Lung (tissue), 12 donors: ENCODE measurements around the gene SFTPA2. TPM values are rescaled to one million over a fixed set of nuclear protein-coding genes. Genes with fewer than 3 reads are reported as not detected.
A peak's percentile ranks its signal among the peaks of the same experiment; 100 is the strongest.
"Not testable (repeated sequence)": the region's sequence is repeated elsewhere in the genome, so short reads cannot be mapped to it uniquely, and the experiment has no call there.

Source experiments
- ATAC-seq: fragments of 200-7000 bp; cut with Tn5 transposase; one replicate; pipeline ENCODE4 v1.9.1; 2020; ENCODE audit warnings: moderate number of reproducible peaks; ENCODE audit not compliant: insufficient read depth, low FRiP score
- DNase-seq, 3 donors: peaks; one replicate each; pipeline ENCODE4 v3.0.0-alpha.2; 2013 to 2017
- H3K27ac ChIP-seq, 2 donors: one replicate each; pipeline ENCODE4 v1.5.1; 2013; ENCODE audit warnings: mild to moderate bottlenecking in 2 of 2, moderate library complexity in 2 of 2, control low read depth in 1 of 2, inconsistent platforms in 1 of 2, low read depth in 1 of 2, low read length in 1 of 2
- H3K27me3 ChIP-seq, 3 donors: one replicate each; pipeline ENCODE4 v1.5.1; 2013; ENCODE audit warnings: low read length in 2 of 3; ENCODE audit not compliant: control insufficient read depth in 3 of 3, insufficient read depth in 3 of 3
- H3K36me3 ChIP-seq, 4 donors: one replicate each; pipeline ENCODE4 v1.5.1; 2013; ENCODE audit warnings: low read length in 4 of 4, mild to moderate bottlenecking in 1 of 4, moderate library complexity in 1 of 4; ENCODE audit not compliant: control insufficient read depth in 4 of 4, insufficient read depth in 4 of 4
- H3K4me1 ChIP-seq, 5 donors: one replicate each; pipeline ENCODE4 v1.5.1; 2013; ENCODE audit warnings: low read length in 5 of 5, mild to moderate bottlenecking in 2 of 5, moderate library complexity in 1 of 5; ENCODE audit not compliant: control insufficient read depth in 5 of 5, insufficient read depth in 5 of 5
- H3K4me3 ChIP-seq: one replicate; pipeline ENCODE4 v1.5.1; 2013; ENCODE audit warnings: mild to moderate bottlenecking, control low read depth, moderate library complexity
- H3K9ac ChIP-seq, 2 donors: one replicate each; pipeline ENCODE4 v1.5.1; 2013; ENCODE audit warnings: low read length in 2 of 2, control low read depth in 1 of 2; ENCODE audit not compliant: insufficient read depth in 1 of 2
- H3K9me3 ChIP-seq, 4 donors: one replicate each; pipeline ENCODE4 v1.5.1; 2013; ENCODE audit warnings: low read length in 3 of 4, mild to moderate bottlenecking in 1 of 4, moderate library complexity in 1 of 4; ENCODE audit not compliant: control insufficient read depth in 4 of 4, insufficient read depth in 3 of 4
- WGBS, 2 donors: extraction: QIAGEN DNeasy Blood & Tissue Kit; methylation state at CpG; one replicate each; pipeline ENCODE4 v1.1.7; 2013; 5-methylcytosine and 5-hydroxymethylcytosine counted together
- polyA plus RNA-seq, 2 donors: library from polyadenylated mRNA; stranded (reverse); fragments of 200-250 nt; gene quantifications; one replicate each; pipeline ENCODE4 v1.2.1, GENCODE V29; 2013
- total RNA-seq, 2 donors: library from RNA; depleted of rRNA in 1 of 2; stranded (reverse); fragments of >200 nt in 1 of 2; gene quantifications; one replicate each; pipeline ENCODE4 v1.2.1, GENCODE V29; 2014 to 2021
- TF ChIP-seq, protein P1 (sequence below): IDR thresholded peaks from 2 replicates; pipeline ENCODE4 v1.5.1; 2012; ENCODE audit warnings: mild to moderate bottlenecking; ENCODE audit errors: control extremely low read depth, extremely low read depth
- donor health status: control.
- donor health status: control.
- donor health status: Bipolar disorder and iron deficiency.
- donor health status: healthy.
- donor health status: DM: yes; HTN: yes; CAD: no.

Gene SFTPA2
- total and polyA plus RNA-seq, 4 donors: 921 to 22,611 (median 6,062) TPM

- no peaks in the 10 kb centered on the region for H3K36me3 ChIP-seq
- H3K4me1 ChIP-seq: no peaks in the 10 kb centered on the region
- DNase-seq: no peak
- peaks cover 0 to 2% (median 0%) of the 10 kb centered on the region in 3 donors for H3K27me3 ChIP-seq
- no peak for ATAC-seq
- no peak overlapping the region for H3K9ac ChIP-seq
- TF ChIP-seq, protein P1, sequence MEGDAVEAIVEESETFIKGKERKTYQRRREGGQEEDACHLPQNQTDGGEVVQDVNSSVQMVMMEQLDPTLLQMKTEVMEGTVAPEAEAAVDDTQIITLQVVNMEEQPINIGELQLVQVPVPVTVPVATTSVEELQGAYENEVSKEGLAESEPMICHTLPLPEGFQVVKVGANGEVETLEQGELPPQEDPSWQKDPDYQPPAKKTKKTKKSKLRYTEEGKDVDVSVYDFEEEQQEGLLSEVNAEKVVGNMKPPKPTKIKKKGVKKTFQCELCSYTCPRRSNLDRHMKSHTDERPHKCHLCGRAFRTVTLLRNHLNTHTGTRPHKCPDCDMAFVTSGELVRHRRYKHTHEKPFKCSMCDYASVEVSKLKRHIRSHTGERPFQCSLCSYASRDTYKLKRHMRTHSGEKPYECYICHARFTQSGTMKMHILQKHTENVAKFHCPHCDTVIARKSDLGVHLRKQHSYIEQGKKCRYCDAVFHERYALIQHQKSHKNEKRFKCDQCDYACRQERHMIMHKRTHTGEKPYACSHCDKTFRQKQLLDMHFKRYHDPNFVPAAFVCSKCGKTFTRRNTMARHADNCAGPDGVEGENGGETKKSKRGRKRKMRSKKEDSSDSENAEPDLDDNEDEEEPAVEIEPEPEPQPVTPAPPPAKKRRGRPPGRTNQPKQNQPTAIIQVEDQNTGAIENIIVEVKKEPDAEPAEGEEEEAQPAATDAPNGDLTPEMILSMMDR: no peak
- 71 to 85% methylated on average over 11 of the region's 11 CpGs for whole genome bisulfite sequencing, 2 donors
- H3K4me3 ChIP-seq: no peak overlapping the region
- peak overlapping the region in 1 of 2 donors; percentile 52 for H3K27ac ChIP-seq
- H3K9me3 ChIP-seq: no peaks in the 10 kb centered on the region
Measured at GRCh38 chr10:79555354-79556309, 4.6 kb downstream of the SFTPA2 start.

DNA sequence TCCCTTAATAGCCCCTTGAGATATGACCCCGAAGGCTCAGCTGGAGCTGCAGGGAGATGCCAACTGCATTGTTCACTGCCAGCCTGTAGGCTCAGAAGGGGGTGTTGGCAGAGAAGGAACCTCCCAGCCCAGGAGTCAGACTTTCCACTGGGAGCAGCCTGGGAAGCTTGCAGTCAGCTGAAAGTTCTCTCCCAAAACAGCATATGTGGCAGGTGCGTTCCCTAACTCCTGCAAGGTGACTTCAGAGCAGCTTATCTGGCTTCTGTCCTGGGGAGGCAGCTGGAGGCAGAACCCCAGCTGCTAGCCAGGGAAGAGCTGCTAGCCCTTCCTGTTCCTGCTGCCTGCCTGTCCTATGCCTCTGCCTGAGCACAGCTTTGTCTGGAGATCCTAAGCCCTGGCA, 8.1 kb downstream of the SFTPA2 start:
- ATAC-seq: no peak
- H3K27ac ChIP-seq: no peak overlapping the region
- no peaks in the 10 kb centered on the region for H3K4me1 ChIP-seq

GRCh38 chr10:79547973-79548372, 12.2 kb downstream of the SFTPA2 start:
- TF ChIP-seq, protein P1: no peak
- no peaks in the 10 kb centered on the region for H3K36me3 ChIP-seq
- no peak for ATAC-seq
- H3K4me3 ChIP-seq: no peak overlapping the region
- no peaks in the 10 kb centered on the region for H3K9me3 ChIP-seq
- peaks cover 0 to 3% (median 0%) of the 10 kb centered on the region in 5 donors for H3K4me1 ChIP-seq
- H3K9ac ChIP-seq: no peak overlapping the region
- H3K27me3 ChIP-seq: peaks cover 0 to 2% (median 0%) of the 10 kb centered on the region in 3 donors
- no peak for DNase-seq
- 37 to 57% methylated on average over 3 of the region's 3 CpGs for WGBS, 2 donors
- H3K27ac ChIP-seq: no peak overlapping the region

More for the DNA sequence above, 8.1 kb downstream of the SFTPA2 start:
- no peak overlapping the region for H3K9ac ChIP-seq
- no peaks in the 10 kb centered on the region for H3K9me3 ChIP-seq
- WGBS, 2 donors: 79 to 91% methylated on average over 2 of the region's 2 CpGs
- no peak for DNase-seq
- H3K27me3 ChIP-seq: peaks cover 0 to 2% (median 0%) of the 10 kb centered on the region in 3 donors
- TF ChIP-seq, protein P1: no peak
- H3K4me3 ChIP-seq: no peak overlapping the region
- no peaks in the 10 kb centered on the region for H3K36me3 ChIP-seq

DNA sequence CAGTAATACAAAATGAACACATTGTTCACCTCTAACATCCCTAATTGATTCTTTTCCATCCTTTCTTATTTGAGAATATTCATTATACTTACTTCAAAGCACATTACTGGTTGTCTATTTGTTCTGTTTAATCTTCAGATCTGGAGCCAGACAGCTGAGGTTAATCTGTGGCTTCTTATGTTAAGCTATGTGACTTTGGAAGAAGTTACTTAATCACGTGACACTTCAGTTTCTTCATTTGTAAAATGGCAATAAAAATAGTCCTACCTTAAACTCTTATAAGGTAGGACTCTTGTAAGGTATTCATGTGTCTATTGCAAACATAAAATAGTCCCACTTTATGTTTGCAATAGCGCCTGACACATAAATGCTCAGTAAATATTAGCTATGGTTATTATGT, 13.1 kb downstream of the SFTPA2 start:
- WGBS, 2 donors: 79% methylated on average over 2 of the region's 2 CpGs
- not testable (repeated sequence) for H3K36me3 ChIP-seq, H3K27me3 ChIP-seq, H3K4me1 ChIP-seq, H3K4me3 ChIP-seq, H3K9ac ChIP-seq, H3K27ac ChIP-seq, H3K9me3 ChIP-seq, DNase-seq, ATAC-seq

GRCh38 chr10:79544926-79545659, 15.1 kb downstream of the SFTPA2 start:
- 83 to 93% methylated on average over 3 of the region's 3 CpGs for WGBS, 2 donors
- not testable (repeated sequence) for H3K9ac ChIP-seq, H3K4me3 ChIP-seq, H3K4me1 ChIP-seq, H3K36me3 ChIP-seq, ATAC-seq, H3K9me3 ChIP-seq, H3K27ac ChIP-seq, DNase-seq, H3K27me3 ChIP-seq

- DNase-seq, H3K9ac ChIP-seq, ATAC-seq, H3K27ac ChIP-seq, H3K36me3 ChIP-seq, H3K4me1 ChIP-seq, H3K9me3 ChIP-seq, H3K4me3 ChIP-seq, H3K27me3 ChIP-seq: not testable (repeated sequence)
- 92 to 94% methylated on average over 3 of the region's 3 CpGs for WGBS, 2 donors
Measured at GRCh38 chr10:79544408-79544807, 15.8 kb downstream of the SFTPA2 start.
